GM20000 (cell line): Measurements from ENCODE around the gene DCLRE1B.

ENCODE experiments used
- DNase-seq: peaks from one replicate; pipeline ENCODE4 v3.0.0; 2012; ENCODE audit warnings: low spot score
- CTCF ChIP-seq: IDR thresholded peaks from 2 replicates; pipeline ENCODE4 v1.5.1; 2012; ENCODE audit warnings: mild to moderate bottlenecking, control low read depth; ENCODE audit errors: extremely low read depth, missing control alignments

The DCLRE1B gene

GRCh38 chr1:113904674-113905434, at the start of gene DCLRE1B, which contains the start of gene AP4B1:
TSS of gene DCLRE1B (plus strand) at chr1:113905326. CDS start at chr1:113905587, 261 bp downstream.
TSS of gene AP4B1 (minus strand) at chr1:113904799. CDS start at chr1:113904717, 82 bp downstream.
- peak; percentile 69 for TF ChIP-seq CTCF
- DNase-seq = peak; percentile 91

DNA sequence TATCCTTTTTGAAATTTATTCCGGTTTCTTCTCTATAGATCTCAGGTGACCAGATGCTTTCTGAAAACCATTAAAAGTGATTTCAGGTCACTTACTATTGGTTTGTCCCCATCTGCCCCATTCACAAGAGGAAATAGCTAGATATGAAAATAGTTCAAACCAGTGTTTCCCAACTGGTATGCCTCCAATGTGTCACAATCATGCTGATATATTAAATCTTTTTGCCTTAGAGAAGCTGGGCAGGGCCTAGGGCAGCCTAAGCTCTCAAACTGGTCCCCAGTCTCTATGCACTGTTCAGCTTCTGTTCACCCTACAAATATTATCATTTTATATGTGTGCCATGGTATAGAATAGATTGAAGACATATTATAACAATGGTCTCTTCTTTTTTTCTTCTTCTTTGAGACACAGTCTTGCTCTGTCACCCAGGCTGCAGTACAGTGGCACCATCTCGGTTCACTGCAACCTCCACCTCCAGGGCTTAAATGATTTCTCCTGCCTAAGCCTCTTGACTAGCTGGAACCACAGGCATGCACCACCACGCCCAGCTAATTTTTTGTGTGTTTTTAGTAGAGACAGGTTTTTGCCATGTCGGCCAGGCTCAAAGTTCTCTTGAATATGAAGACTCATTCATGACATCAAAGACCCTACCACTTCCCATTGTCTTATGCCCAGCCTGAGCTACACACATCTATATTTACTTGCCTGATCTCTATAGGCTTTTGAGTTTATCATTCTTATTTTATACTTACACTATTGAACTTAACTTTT, 49.3 kb upstream of the DCLRE1B start:
- TF ChIP-seq CTCF = no peak

GRCh38 chr1:113856401-113856790, 48.7 kb upstream of the DCLRE1B start:
- no peak for TF ChIP-seq CTCF

More for the DNA sequence above, 49.3 kb upstream of the DCLRE1B start:
- DNase-seq = no peak

GRCh38 chr1:113857776-113858175, 47.4 kb upstream of the DCLRE1B start:
- no peak for TF ChIP-seq CTCF
- DNase-seq = no peak

More at GRCh38 chr1:113856401-113856790, 48.7 kb upstream of the DCLRE1B start:
- DNase-seq = no peak

DNA sequence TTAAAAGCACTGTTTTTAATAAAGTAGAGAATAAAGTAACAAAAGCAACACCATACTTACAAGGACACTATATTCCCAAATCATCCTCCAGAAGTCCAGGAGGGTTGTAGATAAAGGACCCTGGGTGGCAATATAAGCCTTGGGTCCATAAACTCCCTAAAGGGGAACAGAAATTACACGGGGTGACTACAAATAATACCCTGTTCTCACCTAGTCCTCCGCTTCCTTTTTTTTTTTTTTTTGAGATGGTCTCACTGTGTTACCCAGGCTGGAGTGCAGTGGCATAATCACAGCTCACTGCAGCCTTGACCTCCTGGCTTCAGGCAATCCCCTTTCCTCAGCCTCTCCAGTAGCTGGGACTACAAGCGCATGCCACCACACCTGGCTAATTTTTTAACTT, 46.7 kb upstream of the DCLRE1B start:
- no peak for TF ChIP-seq CTCF
- DNase-seq = no peak

DNA sequence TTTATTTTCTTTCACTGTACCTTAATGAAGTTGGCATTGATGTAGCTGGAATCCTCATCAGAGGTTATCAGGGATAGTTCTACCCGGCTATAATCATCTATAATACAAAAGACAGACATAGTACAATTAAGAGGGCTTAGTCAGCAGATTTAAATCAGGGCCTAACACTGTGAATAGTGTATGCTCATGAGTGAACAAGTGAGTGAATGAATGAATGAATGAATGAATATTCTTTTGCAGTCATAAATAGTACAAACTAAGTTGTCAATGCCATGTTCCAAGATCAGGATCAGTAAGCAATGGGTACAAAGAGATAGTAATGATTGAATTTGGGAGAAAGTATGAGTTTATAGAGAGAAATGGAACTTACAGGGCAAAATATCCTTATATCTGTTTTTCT, 46.1 kb upstream of the DCLRE1B start:
- no peak for TF ChIP-seq CTCF
- no peak for DNase-seq
